ENCODE data around the gene USP36.

Gene USP36

GRCh38 chr17:78784352-78784751, 56.3 kb downstream of the USP36 start:
- Histone ChIP-seq H3K36me3 (ENCODE audit: control insufficient read depth, low read length) (peaks cover 4% of the 10 kb centered on the region; the same call in 1 of the 2 replicates), H3K79me2 (ENCODE audit: control insufficient read depth, low read length) (peaks cover 25% of the 10 kb centered on the region), H3K27ac (ENCODE audit: low read depth, low read length) (no peak overlapping the region), H3K4me2 (ENCODE audit: low read length) (no peak overlapping the region), H3K4me3 (ENCODE audit: low read length) (no peak overlapping the region), H3F3A (ENCODE audit: control insufficient read depth, insufficient read depth) (peaks cover 9% of the 10 kb centered on the region), H3K9me2 (replicated peaks; ENCODE audit: control insufficient read depth, low read length) (no peaks in the 10 kb centered on the region), H4K20me1 (ENCODE audit: control insufficient read depth, insufficient read depth, low read depth, low read length) (no peaks in the 10 kb centered on the region), H3K9me3 (ENCODE audit: control insufficient read depth, insufficient read depth, low read length) (no peaks in the 10 kb centered on the region), H3K27me3 (ENCODE audit: control insufficient read depth, low read length) (no peaks in the 10 kb centered on the region), H3K4me1 (ENCODE audit: control insufficient read depth, low read length) (peaks cover 17% of the 10 kb centered on the region)
- no peak for TF ChIP-seq EZH2phosphoT487 (IDR thresholded peaks at IDR 0.05; ENCODE audit: borderline replicate concordance, low read length)
- no peak for TF ChIP-seq CTCF (IDR thresholded peaks at IDR 0.05; ENCODE audit: low read depth, low read length, poor library complexity, severe bottlenecking)

GRCh38 chr17:78783711-78784324, 56.8 kb downstream of the USP36 start:
- H3K4me1 ChIP-seq (ENCODE audit: control insufficient read depth, low read length), result peaks cover 23% of the 10 kb centered on the region
- H3K27me3 ChIP-seq (ENCODE audit: control insufficient read depth, low read length), result no peaks in the 10 kb centered on the region
- TF ChIP-seq CTCF (IDR thresholded peaks at IDR 0.05; ENCODE audit: low read depth, low read length, poor library complexity, severe bottlenecking), result no peak
- H3K27ac ChIP-seq (ENCODE audit: low read depth, low read length), result no peak overlapping the region
- peaks cover 10% of the 10 kb centered on the region for H3F3A ChIP-seq (ENCODE audit: control insufficient read depth, insufficient read depth)
- H3K4me2 ChIP-seq (ENCODE audit: low read length), result no peak overlapping the region
- H4K20me1 ChIP-seq (ENCODE audit: control insufficient read depth, insufficient read depth, low read depth, low read length), result no peaks in the 10 kb centered on the region
- no peak overlapping the region for H3K4me3 ChIP-seq (ENCODE audit: low read length)
- H3K9me3 ChIP-seq (ENCODE audit: control insufficient read depth, insufficient read depth, low read length), result no peaks in the 10 kb centered on the region
- H3K9me2 ChIP-seq (replicated peaks; ENCODE audit: control insufficient read depth, low read length), result no peaks in the 10 kb centered on the region
- H3K36me3 ChIP-seq (ENCODE audit: control insufficient read depth, low read length), result peaks cover 4% of the 10 kb centered on the region; the same call in 1 of the 2 replicates
- H3K79me2 ChIP-seq (ENCODE audit: control insufficient read depth, low read length), result peaks cover 30% of the 10 kb centered on the region

- no peaks in the 10 kb centered on the region for H3K27me3 ChIP-seq (ENCODE audit: control insufficient read depth, low read length)
- H3F3A ChIP-seq (ENCODE audit: control insufficient read depth, insufficient read depth), result peaks cover 16% of the 10 kb centered on the region
- no peaks in the 10 kb centered on the region for H4K20me1 ChIP-seq (ENCODE audit: control insufficient read depth, insufficient read depth, low read depth, low read length)
- peak within 1 kb of the TSS; percentile 76 for H3K27ac ChIP-seq (ENCODE audit: low read depth, low read length)
- H3K4me3 ChIP-seq (ENCODE audit: low read length), result peak within 1 kb of the TSS; percentile 83
- H3K9me2 ChIP-seq (replicated peaks; ENCODE audit: control insufficient read depth, low read length), result no peaks in the 10 kb centered on the region
- no peaks in the 10 kb centered on the region for H3K9me3 ChIP-seq (ENCODE audit: control insufficient read depth, insufficient read depth, low read length)
- TF ChIP-seq EZH2phosphoT487 (IDR thresholded peaks at IDR 0.05; ENCODE audit: borderline replicate concordance, low read length), result no peak
- no peak for TF ChIP-seq CTCF (IDR thresholded peaks at IDR 0.05; ENCODE audit: low read depth, low read length, poor library complexity, severe bottlenecking)
- peak within 1 kb of the TSS; percentile 86 for H3K4me2 ChIP-seq (ENCODE audit: low read length)
- H3K36me3 ChIP-seq (ENCODE audit: control insufficient read depth, low read length), result peaks cover 4% of the 10 kb centered on the region; the same call in 1 of the 2 replicates
- H3K79me2 ChIP-seq (ENCODE audit: control insufficient read depth, low read length), result peaks cover 49% of the 10 kb centered on the region
- peaks cover 36% of the 10 kb centered on the region for H3K4me1 ChIP-seq (ENCODE audit: control insufficient read depth, low read length)
Observed at GRCh38 chr17:78781893-78782304, 58.7 kb downstream of the USP36 start, which contains the start of gene CYTH1. Gene CYTH1 (minus strand): TSS chr17:78782273. CDS start chr17:78782223, 50 bp downstream.
